Fibroblast of pulmonary artery (primary cell): ENCODE measurements around the gene UNC13C.

Experiments used
- DNase-seq: peaks from one replicate; pipeline ENCODE4 v3.0.0-alpha.2; 2010; ENCODE audit warnings: low read depth
- H3K4me3 ChIP-seq: replicated peaks from 2 replicates; pipeline ENCODE4 v1.5.1; 2011; ENCODE audit warnings: low read depth, mild to moderate bottlenecking, control low read depth, low read length, moderate library complexity
- TF ChIP-seq, protein P1 (sequence below): IDR thresholded peaks from 2 replicates; pipeline ENCODE4 v1.5.1; 2011; ENCODE audit warnings: mild to moderate bottlenecking, control low read depth, low read length, inconsistent platforms; ENCODE audit errors: missing control alignments

The UNC13C gene

DNA sequence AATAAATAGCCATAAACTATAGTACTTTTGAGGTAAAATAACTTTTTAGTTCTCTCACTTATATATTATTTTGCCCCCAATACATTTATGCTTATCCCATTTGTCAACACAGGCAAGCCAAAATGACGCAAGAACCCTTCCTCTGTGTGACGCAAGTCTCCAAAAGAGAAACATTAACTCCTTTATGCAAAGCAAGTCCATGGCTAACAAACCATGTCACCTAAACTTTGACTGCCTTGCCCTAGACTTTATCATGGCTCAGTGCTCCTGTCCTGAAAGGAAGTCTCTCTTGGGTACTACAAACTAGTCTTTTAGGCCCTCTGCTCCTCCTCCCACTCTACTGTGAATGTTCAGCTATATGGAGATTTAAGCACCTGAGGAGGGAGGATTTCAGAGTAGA, 230.5 kb downstream of the UNC13C start:
- TF ChIP-seq, protein P1, sequence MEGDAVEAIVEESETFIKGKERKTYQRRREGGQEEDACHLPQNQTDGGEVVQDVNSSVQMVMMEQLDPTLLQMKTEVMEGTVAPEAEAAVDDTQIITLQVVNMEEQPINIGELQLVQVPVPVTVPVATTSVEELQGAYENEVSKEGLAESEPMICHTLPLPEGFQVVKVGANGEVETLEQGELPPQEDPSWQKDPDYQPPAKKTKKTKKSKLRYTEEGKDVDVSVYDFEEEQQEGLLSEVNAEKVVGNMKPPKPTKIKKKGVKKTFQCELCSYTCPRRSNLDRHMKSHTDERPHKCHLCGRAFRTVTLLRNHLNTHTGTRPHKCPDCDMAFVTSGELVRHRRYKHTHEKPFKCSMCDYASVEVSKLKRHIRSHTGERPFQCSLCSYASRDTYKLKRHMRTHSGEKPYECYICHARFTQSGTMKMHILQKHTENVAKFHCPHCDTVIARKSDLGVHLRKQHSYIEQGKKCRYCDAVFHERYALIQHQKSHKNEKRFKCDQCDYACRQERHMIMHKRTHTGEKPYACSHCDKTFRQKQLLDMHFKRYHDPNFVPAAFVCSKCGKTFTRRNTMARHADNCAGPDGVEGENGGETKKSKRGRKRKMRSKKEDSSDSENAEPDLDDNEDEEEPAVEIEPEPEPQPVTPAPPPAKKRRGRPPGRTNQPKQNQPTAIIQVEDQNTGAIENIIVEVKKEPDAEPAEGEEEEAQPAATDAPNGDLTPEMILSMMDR, result no peak
- no peak overlapping the region for H3K4me3 ChIP-seq
- DNase-seq, result peak; percentile 3

DNA sequence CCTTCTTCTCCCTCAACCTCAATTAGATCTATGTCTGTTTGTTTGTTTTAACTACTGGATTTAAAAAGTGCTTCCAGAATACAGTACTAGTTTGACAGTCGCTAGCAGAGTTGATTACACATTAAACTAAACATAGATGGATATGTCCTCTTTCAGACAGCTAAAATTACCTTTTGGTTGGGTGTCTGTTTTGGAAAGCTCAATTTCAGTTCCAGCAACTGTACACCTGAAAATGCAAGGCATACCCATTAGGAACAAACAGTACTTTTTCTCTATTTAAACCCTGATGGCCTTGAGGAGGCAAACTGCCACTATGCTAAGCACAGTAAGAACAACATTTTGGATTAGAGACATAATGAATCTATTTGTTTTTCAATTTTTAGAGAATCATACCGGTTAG, 234.4 kb downstream of the UNC13C start:
- H3K4me3 ChIP-seq, result no peak overlapping the region
- no peak for DNase-seq
- TF ChIP-seq, protein P1, result no peak

DNA sequence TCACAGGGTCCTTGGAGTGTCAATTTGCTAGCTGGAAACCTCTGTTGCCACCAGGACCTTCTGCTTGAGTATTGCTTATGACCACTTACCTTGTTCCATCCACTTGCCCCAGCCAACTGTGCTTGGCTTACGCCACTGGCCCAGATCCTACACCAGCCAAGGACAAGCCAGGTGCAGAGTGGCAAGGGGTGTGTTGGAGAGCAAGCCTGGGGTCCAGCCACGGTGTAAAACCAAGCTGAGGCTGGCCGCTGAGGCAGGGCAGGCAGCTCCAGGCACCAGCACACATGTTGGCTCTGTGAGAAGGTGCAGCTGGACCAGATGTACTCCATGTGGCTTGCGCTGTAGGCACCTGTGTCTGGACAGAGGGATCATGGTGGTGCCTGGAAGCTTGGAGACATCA, 248.2 kb downstream of the UNC13C start:
- no peak for DNase-seq
- TF ChIP-seq, protein P1, result no peak
- no peak overlapping the region for H3K4me3 ChIP-seq

DNA sequence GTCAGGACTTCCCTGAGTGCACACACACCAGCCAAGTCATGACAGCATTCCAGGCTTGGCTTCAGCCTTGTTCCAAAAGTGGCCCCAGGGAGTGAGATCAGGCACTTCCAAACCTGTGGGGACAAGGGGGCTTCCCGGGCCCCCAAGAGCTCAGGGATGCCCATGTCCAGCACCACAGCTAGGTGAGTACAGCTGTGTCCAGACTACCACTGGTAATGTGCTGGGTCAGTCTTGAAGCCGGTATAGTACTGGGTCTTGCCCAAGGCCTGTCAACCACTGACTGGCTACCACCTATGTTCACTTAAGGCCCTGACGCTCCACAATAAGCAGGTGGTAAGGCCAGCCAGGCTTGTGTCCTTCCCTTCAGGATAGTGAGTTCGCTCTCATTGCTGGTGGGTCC, 249.3 kb downstream of the UNC13C start:
- H3K4me3 ChIP-seq, result no peak overlapping the region
- no peak for DNase-seq
- TF ChIP-seq, protein P1, result no peak

DNA sequence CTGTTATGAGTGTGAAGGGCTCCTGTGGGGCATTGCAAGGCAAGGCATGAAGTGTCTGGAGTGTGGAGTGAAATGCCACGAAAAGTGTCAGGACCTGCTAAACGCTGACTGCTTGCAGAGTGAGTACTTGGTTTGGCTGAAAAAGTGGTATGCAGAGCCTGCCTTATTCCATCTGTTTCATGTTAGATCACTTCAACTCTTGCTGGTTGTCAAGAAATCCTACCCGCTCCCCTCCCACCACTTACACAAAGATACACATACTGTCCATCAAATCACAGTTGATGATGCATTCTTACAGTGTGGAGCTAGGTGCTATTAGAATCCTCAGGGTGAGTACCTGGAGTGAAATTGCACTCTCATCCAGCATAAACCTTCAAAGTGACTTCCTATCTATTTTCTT, 272.1 kb downstream of the UNC13C start:
- DNase-seq, result no peak
- H3K4me3 ChIP-seq, result no peak overlapping the region
- TF ChIP-seq, protein P1, result no peak

DNA sequence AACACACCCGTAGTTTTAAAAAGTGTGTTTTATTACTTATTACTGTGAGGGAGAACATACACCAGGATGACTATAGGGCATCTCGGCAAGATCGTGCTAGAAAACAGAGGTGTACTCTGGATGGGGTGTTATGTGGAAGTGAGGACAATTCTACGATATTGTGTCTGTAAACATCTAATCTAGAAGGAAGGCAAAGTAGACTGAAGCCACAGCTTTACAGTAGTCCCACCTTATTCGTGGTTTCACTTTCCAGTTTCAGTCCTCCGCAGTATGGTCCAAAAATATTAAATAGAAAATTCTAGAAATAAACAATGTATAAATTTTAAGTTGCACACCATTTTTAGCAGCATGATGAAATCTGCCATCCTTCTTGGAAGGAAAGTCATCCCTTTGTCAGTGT, 277.9 kb downstream of the UNC13C start:
- no peak for DNase-seq
- no peak overlapping the region for H3K4me3 ChIP-seq
- TF ChIP-seq, protein P1, result no peak

DNA sequence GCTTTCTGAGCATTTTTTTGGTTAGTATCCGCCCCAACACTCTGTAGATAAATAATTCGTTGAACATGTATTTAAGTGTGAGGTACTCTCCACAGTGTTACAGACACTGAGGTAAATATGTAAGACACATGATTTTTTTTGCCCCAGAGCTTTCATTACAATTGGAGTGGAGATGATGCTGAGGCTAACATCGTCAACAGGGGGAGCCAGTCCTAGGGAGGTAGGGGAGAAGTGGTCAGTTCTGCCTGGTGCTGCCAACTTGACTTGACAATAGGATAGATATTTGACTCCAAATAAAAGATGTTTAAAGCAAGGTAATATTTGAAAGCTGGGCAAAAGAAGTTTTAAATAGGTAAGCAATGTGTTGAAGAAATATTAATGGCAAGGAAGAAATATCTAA, 295.7 kb downstream of the UNC13C start:
- TF ChIP-seq, protein P1, result no peak
- DNase-seq, result peak; percentile 0
- no peak overlapping the region for H3K4me3 ChIP-seq
